Measurements from ENCODE around the gene KCND2. TPM values are rescaled to one million over a fixed set of nuclear protein-coding genes. Genes with fewer than 3 reads are reported as not detected.
A peak's percentile ranks its signal among the peaks of the same experiment; 100 is the strongest.

KCND2 gene
- total RNA-seq, 1 donor from 2014 or later, result 3.7 TPM

- H3K9me3 Mint-ChIP-seq, result no peaks in the 10 kb centered on the region
- no peaks in the 10 kb centered on the region for H3K36me3 Mint-ChIP-seq
- peaks cover 9% of the 10 kb centered on the region for H3K4me1 Mint-ChIP-seq
- H3K4me3 Mint-ChIP-seq, result no peak overlapping the region
- TF ChIP-seq CTCF (IDR thresholded peaks at IDR 0.05; ENCODE audit: unreplicated experiment), result no peak
- H3K27ac Mint-ChIP-seq, result no peak overlapping the region
- DNase-seq (ENCODE audit: low spot score in 2 of 2, unreplicated experiment in 2 of 2), result no peak
- no peaks in the 10 kb centered on the region for H3K27me3 Mint-ChIP-seq (ENCODE audit: low read depth)
Observed at GRCh38 chr7:120472892-120473291, 199.9 kb downstream of the KCND2 start.

GRCh38 chr7:120473352-120473751, 200.4 kb downstream of the KCND2 start:
- no peak overlapping the region for H3K4me3 Mint-ChIP-seq
- no peak for TF ChIP-seq CTCF (IDR thresholded peaks at IDR 0.05; ENCODE audit: unreplicated experiment)
- H3K27ac Mint-ChIP-seq, result no peak overlapping the region
- no peaks in the 10 kb centered on the region for H3K36me3 Mint-ChIP-seq
- no peaks in the 10 kb centered on the region for H3K9me3 Mint-ChIP-seq
- no peak for DNase-seq (ENCODE audit: low spot score in 2 of 2, unreplicated experiment in 2 of 2)
- H3K27me3 Mint-ChIP-seq (ENCODE audit: low read depth), result no peaks in the 10 kb centered on the region
- peaks cover 9% of the 10 kb centered on the region for H3K4me1 Mint-ChIP-seq

GRCh38 chr7:120475994-120476393, 203.0 kb downstream of the KCND2 start:
- TF ChIP-seq CTCF (IDR thresholded peaks at IDR 0.05; ENCODE audit: unreplicated experiment), result no peak
- H3K4me1 Mint-ChIP-seq, result peaks cover 9% of the 10 kb centered on the region
- H3K36me3 Mint-ChIP-seq, result no peaks in the 10 kb centered on the region
- no peak overlapping the region for H3K27ac Mint-ChIP-seq
- DNase-seq (ENCODE audit: low spot score in 2 of 2, unreplicated experiment in 2 of 2), result no peak
- no peaks in the 10 kb centered on the region for H3K27me3 Mint-ChIP-seq (ENCODE audit: low read depth)
- peaks cover 7% of the 10 kb centered on the region for H3K9me3 Mint-ChIP-seq
- no peak overlapping the region for H3K4me3 Mint-ChIP-seq

GRCh38 chr7:120480472-120480871, 207.5 kb downstream of the KCND2 start:
- H3K4me3 Mint-ChIP-seq, result no peak overlapping the region
- no peaks in the 10 kb centered on the region for H3K36me3 Mint-ChIP-seq
- H3K27me3 Mint-ChIP-seq (ENCODE audit: low read depth), result no peaks in the 10 kb centered on the region
- H3K4me1 Mint-ChIP-seq, result peaks cover 7% of the 10 kb centered on the region
- no peak for TF ChIP-seq CTCF (IDR thresholded peaks at IDR 0.05; ENCODE audit: unreplicated experiment)
- peaks cover 9% of the 10 kb centered on the region for H3K9me3 Mint-ChIP-seq
- DNase-seq (ENCODE audit: low spot score in 2 of 2, unreplicated experiment in 2 of 2), result no peak
- no peak overlapping the region for H3K27ac Mint-ChIP-seq

- H3K9me3 Mint-ChIP-seq, result peaks cover 9% of the 10 kb centered on the region
- TF ChIP-seq CTCF (IDR thresholded peaks at IDR 0.05; ENCODE audit: unreplicated experiment), result no peak
- no peak for DNase-seq (ENCODE audit: low spot score in 2 of 2, unreplicated experiment in 2 of 2)
- H3K27ac Mint-ChIP-seq, result no peak overlapping the region
- no peaks in the 10 kb centered on the region for H3K36me3 Mint-ChIP-seq
- H3K27me3 Mint-ChIP-seq (ENCODE audit: low read depth), result no peaks in the 10 kb centered on the region
- no peak overlapping the region for H3K4me3 Mint-ChIP-seq
- peaks cover 3% of the 10 kb centered on the region for H3K4me1 Mint-ChIP-seq
Observed at GRCh38 chr7:120480930-120481329, 208.0 kb downstream of the KCND2 start.

- peaks cover 7% of the 10 kb centered on the region for H3K4me1 Mint-ChIP-seq
Observed at GRCh38 chr7:120486164-120486563, 213.2 kb downstream of the KCND2 start.

More at GRCh38 chr7:120486164-120486563, 213.2 kb downstream of the KCND2 start:
- H3K4me3 Mint-ChIP-seq, result no peak overlapping the region
- H3K9me3 Mint-ChIP-seq, result no peaks in the 10 kb centered on the region
- peak overlapping the region; percentile 13 for H3K27ac Mint-ChIP-seq
- no peaks in the 10 kb centered on the region for H3K36me3 Mint-ChIP-seq
- DNase-seq (ENCODE audit: low spot score in 2 of 2, unreplicated experiment in 2 of 2), result no peak
- H3K27me3 Mint-ChIP-seq (ENCODE audit: low read depth), result no peaks in the 10 kb centered on the region
- no peak for TF ChIP-seq CTCF (IDR thresholded peaks at IDR 0.05; ENCODE audit: unreplicated experiment)
